ENCODE results near the gene DENND1A.

GRCh38 chr9:123438321-123438720 lies 491.6 kb downstream of the DENND1A start:
- TF ChIP-seq ZNF274 (IDR thresholded peaks at IDR 0.05; ENCODE audit: low read depth, low read length) (no peak), YY1 (IDR thresholded peaks at IDR 0.05; ENCODE audit: insufficient read depth, insufficient read length) (no peak), SUZ12 (IDR thresholded peaks at IDR 0.05; ENCODE audit: extremely low read depth, insufficient read depth, insufficient read length) (no peak)

All from NT2/D1 (cell line).